Heart right ventricle (tissue), 16 donors: ENCODE measurements around the gene POU6F2. TPM values are rescaled to one million over a fixed set of nuclear protein-coding genes. Genes with fewer than 3 reads are reported as not detected.
A peak's percentile ranks its signal among the peaks of the same experiment; 100 is the strongest.

Experiments used
- ATAC-seq, 8 donors: fragments of 200-7000 bp; cut with Tn5 transposase; one replicate each; pipeline ENCODE4 v1.9.1; 2020; ENCODE audit warnings: mild to moderate bottlenecking in 8 of 8, moderate library complexity in 8 of 8, moderate number of reproducible peaks in 1 of 8
- DNase-seq, 2 donors: peaks; one replicate each; pipeline ENCODE4 v3.0.0-alpha.2; 2020
- H3K27ac ChIP-seq, 10 donors: fragments of 200-600 bp; sonication (generic) in 2 of 10; one replicate each; pipeline versions ENCODE4 v1.5.0 to v1.8.0; 2020 to 2022; ENCODE audit warnings: mild to moderate bottlenecking in 3 of 10
- H3K27me3 ChIP-seq, 7 donors: fragments of 200-600 bp; one replicate each; pipeline ENCODE4 v1.8.0; 2021 to 2022; ENCODE audit warnings: mild to moderate bottlenecking in 2 of 7
- H3K36me3 ChIP-seq, 9 donors: fragments of 200-600 bp; sonication (generic) in 1 of 9; one replicate each; pipeline versions ENCODE4 v1.5.0 to v1.8.0; 2020 to 2022; ENCODE audit warnings: mild to moderate bottlenecking in 2 of 9
- H3K4me1 ChIP-seq, 9 donors: fragments of 200-600 bp; sonication (generic) in 1 of 9; one replicate each; pipeline versions ENCODE4 v1.5.0 to v1.8.0; 2020 to 2022; ENCODE audit warnings: mild to moderate bottlenecking in 4 of 9
- H3K4me3 ChIP-seq, 10 donors: fragments of 200-600 bp; sonication (generic) in 2 of 10; one replicate each; pipeline versions ENCODE4 v1.5.0 to v1.8.0; 2020 to 2022; ENCODE audit warnings: mild to moderate bottlenecking in 7 of 10, moderate library complexity in 2 of 10
- H3K9me3 ChIP-seq, 11 donors: fragments of 200-600 bp in 10 of 11; sonication (generic) in 2 of 11; one replicate each; pipeline versions ENCODE4 v1.5.0 to v1.8.0; 2013 to 2022; ENCODE audit warnings: mild to moderate bottlenecking in 2 of 11, control low read depth in 1 of 11, moderate library complexity in 1 of 11
- WGBS, 2 donors: extraction: QIAGEN DNeasy Blood & Tissue Kit; methylation state at CpG; one replicate each; pipeline ENCODE4 v1.1.7; 2013; ENCODE audit warnings: inconsistent platforms in 1 of 2; 5-methylcytosine and 5-hydroxymethylcytosine counted together
- intact Hi-C, 10 donors: fragments of 100-400 bp; cut with DNase I; formaldehyde crosslinking; loops; one replicate each; pipeline versions ENCODE4 v1.11.1 to v1.14.2; 2022
- polyA plus RNA-seq, 2 donors: library from polyadenylated mRNA; stranded (reverse); fragments of 200-250 nt; gene quantifications; one replicate each; pipeline ENCODE4 v1.2.3, GENCODE V29; 2013
- total RNA-seq, 10 donors: library from RNA; stranded (reverse); fragmentation: NEBNext Ultra II Directional in 3 of 10; extraction: Animal tissue kit (Norgen Biotek cat#: 25700) in 3 of 10; gene quantifications; one replicate each; pipeline versions ENCODE4 v1.2.1 to v1.2.4, GENCODE V29; 2021 to 2023
- TF ChIP-seq, protein P1 (sequence below), 9 donors: fragments of 200-600 bp; sonication (generic) in 2 of 9; IDR thresholded peaks; one replicate each; pipeline versions ENCODE4 v1.5.0 to v1.8.0; 2021 to 2022; ENCODE audit warnings: antibody characterized with exemption in 9 of 9, mild to moderate bottlenecking in 5 of 9, moderate library complexity in 1 of 9
- donor health status: Arrhythmogenic right ventricular cardiomyopathy.
- donor health status: ischemic (EF 13 %, LVEDD 7.1; RV severe dilation, severe dysfunction).
- donor health status: healthy with polysubstance abuse.
- donor health status: DM: no; HTN: yes; CAD: no.
- donor health status: DM: no; HTN: no; CAD: no.
- donor health status: ischemic (EF 25% LVEDD 6.9; RV normal size, moderate dysfunction).
- donor health status: ischemic (EF 25% LVEDD 5.7; RV mildly dilated, moderate dysfunction).
- donor health status: healthy.
- donor health status: DM: yes; HTN: yes; CAD: no.
- donor health status: Ischemic cardiomyopathy.
- donor health status: ischemic (EF 35%, LVEDD 5.7; RV mildly dilated, moderate dysfunction).
- donor health status: nonischemic (EF 11% LVEDD 7.7; RV severe dilation, severe dysfunction).
- donor health status: DM: yes; HTN: yes; CAD: no.
- donor health status: PGD.
- donor health status: ischemic (EF 29% LVEDD 5.4; RV normal size, mild dysfunction).
- donor health status: nonischemic (EF 23%, LVEDD 6.1; RV moderate dilation, normal function).

POU6F2 gene
- total and polyA plus RNA-seq, 12 donors: under 0.01 to 0.83 (median 0.34) TPM

DNA sequence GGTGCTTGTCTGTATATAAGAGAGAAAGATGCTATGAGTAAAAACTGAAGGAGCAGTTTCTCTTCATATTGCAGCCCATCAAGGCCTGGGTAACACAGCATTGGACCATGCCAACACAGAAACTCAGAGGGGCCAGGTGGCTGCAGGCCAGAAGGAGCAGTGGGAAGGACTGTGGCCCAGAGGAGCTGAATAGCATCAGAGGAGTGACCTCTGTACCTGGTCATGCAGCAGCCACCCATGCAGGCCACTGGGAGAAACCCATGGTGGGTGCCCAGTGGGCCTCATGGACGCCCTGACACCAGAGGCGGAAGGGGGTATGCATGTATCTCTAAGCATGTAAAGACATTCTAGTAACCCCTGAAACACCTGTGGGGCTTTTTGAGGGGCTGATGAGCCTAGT, 512.6 kb downstream of the POU6F2 start:
- H3K27me3 ChIP-seq: peaks cover 0 to 10% (median 3%) of the 10 kb centered on the region in 7 donors
- WGBS, 2 donors: 85 to 92% methylated on average over 2 of the region's 2 CpGs
- TF ChIP-seq, protein P1, sequence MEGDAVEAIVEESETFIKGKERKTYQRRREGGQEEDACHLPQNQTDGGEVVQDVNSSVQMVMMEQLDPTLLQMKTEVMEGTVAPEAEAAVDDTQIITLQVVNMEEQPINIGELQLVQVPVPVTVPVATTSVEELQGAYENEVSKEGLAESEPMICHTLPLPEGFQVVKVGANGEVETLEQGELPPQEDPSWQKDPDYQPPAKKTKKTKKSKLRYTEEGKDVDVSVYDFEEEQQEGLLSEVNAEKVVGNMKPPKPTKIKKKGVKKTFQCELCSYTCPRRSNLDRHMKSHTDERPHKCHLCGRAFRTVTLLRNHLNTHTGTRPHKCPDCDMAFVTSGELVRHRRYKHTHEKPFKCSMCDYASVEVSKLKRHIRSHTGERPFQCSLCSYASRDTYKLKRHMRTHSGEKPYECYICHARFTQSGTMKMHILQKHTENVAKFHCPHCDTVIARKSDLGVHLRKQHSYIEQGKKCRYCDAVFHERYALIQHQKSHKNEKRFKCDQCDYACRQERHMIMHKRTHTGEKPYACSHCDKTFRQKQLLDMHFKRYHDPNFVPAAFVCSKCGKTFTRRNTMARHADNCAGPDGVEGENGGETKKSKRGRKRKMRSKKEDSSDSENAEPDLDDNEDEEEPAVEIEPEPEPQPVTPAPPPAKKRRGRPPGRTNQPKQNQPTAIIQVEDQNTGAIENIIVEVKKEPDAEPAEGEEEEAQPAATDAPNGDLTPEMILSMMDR (IDR thresholded peaks at IDR 0.05): no peak
- ATAC-seq (no peak), DNase-seq (no peak)
- no peak overlapping the region for H3K4me3 ChIP-seq
- H3K36me3 ChIP-seq: no peaks in the 10 kb centered on the region
- H3K27ac ChIP-seq: no peak overlapping the region
- intact Hi-C loops: no loop called here
- H3K9me3 ChIP-seq: no peaks in the 10 kb centered on the region
- H3K4me1 ChIP-seq: no peaks in the 10 kb centered on the region

DNA sequence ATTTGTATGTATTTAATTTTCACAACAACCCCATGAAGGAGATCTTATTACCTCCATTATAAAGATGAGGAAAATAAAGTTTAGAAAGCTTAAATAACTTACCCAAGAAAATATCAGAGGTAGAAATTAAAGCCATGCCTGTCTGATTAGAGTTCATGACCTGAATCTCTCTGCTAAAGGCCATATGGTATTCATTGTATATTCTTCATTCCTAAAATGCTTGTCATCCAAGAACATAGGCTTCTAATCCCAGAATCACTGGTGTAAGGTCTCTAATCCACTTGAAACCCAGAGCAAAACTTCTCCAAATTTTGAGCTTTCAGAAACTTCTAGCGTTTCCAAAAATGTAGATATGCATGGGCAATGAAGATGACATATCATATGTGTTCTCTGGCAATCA, 516.2 kb downstream of the POU6F2 start:
- WGBS, 2 donors: 83 to 88% methylated on average over 1 of the region's 1 CpG
- TF ChIP-seq, protein P1 (IDR thresholded peaks at IDR 0.05): no peak
- no peaks in the 10 kb centered on the region for H3K4me1 ChIP-seq
- no peaks in the 10 kb centered on the region for H3K9me3 ChIP-seq
- no peak for ATAC-seq
- no peak for DNase-seq
- intact Hi-C loops: no loop called here
- H3K36me3 ChIP-seq: no peaks in the 10 kb centered on the region
- no peak overlapping the region for H3K27ac ChIP-seq
- H3K4me3 ChIP-seq: no peak overlapping the region
- H3K27me3 ChIP-seq: no peaks in the 10 kb centered on the region

DNA sequence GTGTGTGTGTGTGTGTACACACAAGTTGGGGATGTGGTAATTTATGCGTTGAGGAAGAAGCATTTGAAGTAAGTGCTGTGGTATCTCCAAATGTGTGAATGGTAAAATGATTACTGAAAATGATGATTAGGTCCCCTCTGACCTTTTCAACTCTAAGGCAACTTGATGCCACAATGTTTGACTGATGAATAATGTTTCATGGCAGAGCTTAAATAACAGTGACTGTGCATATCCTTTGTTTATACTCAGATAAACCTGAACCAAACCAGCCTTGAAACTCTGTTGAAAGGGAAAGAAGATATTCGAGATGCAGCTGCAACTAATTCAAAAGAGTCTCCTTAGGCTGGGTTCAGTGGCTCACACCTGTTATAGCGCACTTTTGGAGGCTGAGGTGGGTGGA, 523.6 kb downstream of the POU6F2 start:
- H3K27me3 ChIP-seq: no peaks in the 10 kb centered on the region
- H3K36me3 ChIP-seq: no peaks in the 10 kb centered on the region
- 73 to 75% methylated on average over 3 of the region's 3 CpGs for WGBS, 2 donors
- H3K27ac ChIP-seq: no peak overlapping the region
- no peaks in the 10 kb centered on the region for H3K9me3 ChIP-seq
- no peak overlapping the region for H3K4me3 ChIP-seq
- no peaks in the 10 kb centered on the region for H3K4me1 ChIP-seq
- TF ChIP-seq, protein P1 (IDR thresholded peaks at IDR 0.05): no peak
- intact Hi-C loops: no loop called here
- no peak for DNase-seq
- no peak for ATAC-seq

DNA sequence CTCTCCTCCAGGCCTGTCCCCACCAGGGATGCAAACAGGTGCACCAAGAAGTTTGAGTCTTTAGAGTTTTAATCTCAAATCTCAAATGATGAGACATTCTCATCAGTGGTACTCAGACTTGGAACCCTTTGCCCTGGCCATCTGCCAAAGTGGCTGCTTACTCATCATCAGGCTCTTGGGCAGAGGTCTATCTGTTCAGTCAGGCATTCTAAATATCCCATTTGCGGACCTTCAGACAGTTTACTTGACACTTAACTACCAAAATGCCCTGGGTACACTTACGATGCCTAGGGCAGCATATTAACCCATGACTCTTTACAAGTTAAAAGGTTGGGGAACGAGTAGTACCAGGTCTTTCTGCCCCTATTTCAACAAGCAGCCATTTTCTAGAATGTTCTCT, 527.3 kb downstream of the POU6F2 start:
- Histone ChIP-seq H3K27me3 (no peaks in the 10 kb centered on the region), H3K9me3 (no peaks in the 10 kb centered on the region), H3K4me1 (no peaks in the 10 kb centered on the region), H3K36me3 (no peaks in the 10 kb centered on the region), H3K27ac (no peak overlapping the region), H3K4me3 (no peak overlapping the region)
- TF ChIP-seq, protein P1 (IDR thresholded peaks at IDR 0.05): no peak
- DNase-seq: peak in 1 of 2 donors; percentile 7
- ATAC-seq: peak in 1 of 8 donors; percentile 57
- intact Hi-C loops: no loop called here
- WGBS, 2 donors: 44 to 62% methylated on average over 3 of the region's 3 CpGs
